Measurements from ENCODE around the gene GHSR. TPM values are rescaled to one million over a fixed set of nuclear protein-coding genes. Genes with fewer than 3 reads are reported as not detected.
"Not testable (repeated sequence)": the region's sequence is repeated elsewhere in the genome, so short reads cannot be mapped to it uniquely, and the experiment has no call there.

The GHSR gene, protein sequence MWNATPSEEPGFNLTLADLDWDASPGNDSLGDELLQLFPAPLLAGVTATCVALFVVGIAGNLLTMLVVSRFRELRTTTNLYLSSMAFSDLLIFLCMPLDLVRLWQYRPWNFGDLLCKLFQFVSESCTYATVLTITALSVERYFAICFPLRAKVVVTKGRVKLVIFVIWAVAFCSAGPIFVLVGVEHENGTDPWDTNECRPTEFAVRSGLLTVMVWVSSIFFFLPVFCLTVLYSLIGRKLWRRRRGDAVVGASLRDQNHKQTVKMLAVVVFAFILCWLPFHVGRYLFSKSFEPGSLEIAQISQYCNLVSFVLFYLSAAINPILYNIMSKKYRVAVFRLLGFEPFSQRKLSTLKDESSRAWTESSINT
- total RNA-seq, result 1 to 10 TPM in 1 of 2 donors, not detected in 1; 3.6 TPM

DNA sequence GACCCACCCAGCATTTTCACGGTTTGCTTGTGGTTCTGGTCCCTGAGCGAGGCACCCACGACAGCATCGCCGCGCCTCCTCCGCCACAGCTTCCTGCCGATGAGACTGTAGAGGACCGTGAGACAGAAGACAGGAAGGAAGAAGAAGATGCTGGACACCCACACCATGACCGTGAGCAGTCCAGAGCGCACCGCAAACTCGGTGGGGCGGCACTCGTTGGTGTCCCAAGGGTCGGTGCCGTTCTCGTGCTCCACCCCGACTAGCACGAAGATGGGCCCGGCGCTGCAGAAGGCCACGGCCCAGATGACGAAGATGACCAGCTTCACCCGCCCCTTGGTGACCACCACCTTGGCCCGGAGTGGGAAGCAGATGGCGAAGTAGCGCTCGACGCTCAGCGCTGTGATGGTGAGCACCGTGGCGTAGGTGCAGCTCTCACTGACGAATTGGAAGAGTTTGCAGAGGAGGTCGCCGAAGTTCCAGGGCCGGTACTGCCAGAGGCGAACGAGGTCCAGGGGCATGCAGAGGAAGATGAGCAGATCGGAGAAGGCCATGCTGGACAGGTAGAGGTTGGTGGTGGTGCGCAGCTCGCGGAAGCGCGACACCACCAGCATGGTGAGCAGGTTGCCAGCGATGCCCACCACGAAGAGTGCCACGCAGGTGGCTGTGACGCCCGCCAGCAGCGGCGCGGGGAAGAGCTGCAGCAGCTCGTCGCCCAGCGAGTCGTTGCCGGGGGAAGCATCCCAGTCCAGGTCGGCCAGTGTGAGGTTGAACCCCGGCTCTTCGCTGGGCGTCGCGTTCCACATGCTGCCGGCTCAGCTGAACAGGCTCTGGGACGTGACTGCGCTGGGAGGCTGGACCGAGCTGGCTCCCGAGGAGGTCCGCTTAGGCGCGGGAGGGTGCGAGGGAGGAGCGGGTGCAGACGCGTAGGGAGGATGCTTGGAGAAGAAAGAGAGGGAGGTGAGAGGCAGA lies at the start of gene GHSR:
Gene GHSR, minus strand, starts transcription at position 846 of the 969 bp plus-strand sequence. Its CDS starts 43 bp downstream, at position 803.
- Histone ChIP-seq H3K27ac (no peak within 1 kb of the TSS), H3K36me3 (replicated peaks in 1 of 2; ENCODE audit: insufficient read depth in 1 of 2, low read depth in 2 of 2) (no peaks in the 10 kb centered on the region), H3K4me1 (peaks cover 24% of the 10 kb centered on the region), H3K27me3 (peaks cover 0 to 24% of the 10 kb centered on the region in 2 donors), H3K4me3 (no peak within 1 kb of the TSS), H3K9me3 (no peaks in the 10 kb centered on the region)
- intact Hi-C loops (cut with DNase I), result no loop called here
- TF ChIP-seq, protein P1, sequence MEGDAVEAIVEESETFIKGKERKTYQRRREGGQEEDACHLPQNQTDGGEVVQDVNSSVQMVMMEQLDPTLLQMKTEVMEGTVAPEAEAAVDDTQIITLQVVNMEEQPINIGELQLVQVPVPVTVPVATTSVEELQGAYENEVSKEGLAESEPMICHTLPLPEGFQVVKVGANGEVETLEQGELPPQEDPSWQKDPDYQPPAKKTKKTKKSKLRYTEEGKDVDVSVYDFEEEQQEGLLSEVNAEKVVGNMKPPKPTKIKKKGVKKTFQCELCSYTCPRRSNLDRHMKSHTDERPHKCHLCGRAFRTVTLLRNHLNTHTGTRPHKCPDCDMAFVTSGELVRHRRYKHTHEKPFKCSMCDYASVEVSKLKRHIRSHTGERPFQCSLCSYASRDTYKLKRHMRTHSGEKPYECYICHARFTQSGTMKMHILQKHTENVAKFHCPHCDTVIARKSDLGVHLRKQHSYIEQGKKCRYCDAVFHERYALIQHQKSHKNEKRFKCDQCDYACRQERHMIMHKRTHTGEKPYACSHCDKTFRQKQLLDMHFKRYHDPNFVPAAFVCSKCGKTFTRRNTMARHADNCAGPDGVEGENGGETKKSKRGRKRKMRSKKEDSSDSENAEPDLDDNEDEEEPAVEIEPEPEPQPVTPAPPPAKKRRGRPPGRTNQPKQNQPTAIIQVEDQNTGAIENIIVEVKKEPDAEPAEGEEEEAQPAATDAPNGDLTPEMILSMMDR (IDR thresholded peaks at IDR 0.05), result no peak
- no peak for TF ChIP-seq POLR2A (IDR thresholded peaks at IDR 0.05)
- ATAC-seq (no peak), DNase-seq (peak in 1 of 4 donors; percentile 12)
- 4 to 11% methylated on average over 34 to 71 of the region's 76 CpGs for WGBS, 2 donors

DNA sequence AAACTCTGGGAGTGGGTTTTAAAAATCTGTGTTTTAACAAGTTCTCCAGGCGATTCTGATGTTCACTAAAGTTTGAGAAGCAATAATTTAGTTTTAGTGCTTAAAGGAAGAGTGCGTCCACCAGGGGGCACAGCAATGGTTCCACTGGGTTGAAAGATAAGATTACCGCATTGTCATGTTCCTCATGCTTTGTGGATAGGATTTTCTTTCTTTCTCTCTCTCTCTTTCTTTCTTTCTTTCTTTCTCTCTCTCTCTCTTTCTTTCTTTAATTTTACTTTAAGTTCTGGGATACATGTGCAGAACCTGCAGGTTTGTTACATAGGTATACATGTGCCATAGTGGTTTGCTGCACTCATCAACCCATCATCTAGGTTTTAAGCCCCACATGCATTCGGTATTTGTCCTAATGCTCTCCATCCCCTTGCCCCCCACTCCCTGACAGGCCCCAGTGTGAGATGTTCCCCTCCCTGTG lies 42.0 kb upstream of the GHSR start:
- H3K36me3 ChIP-seq (replicated peaks in 1 of 2; ENCODE audit: insufficient read depth in 1 of 2, low read depth in 2 of 2); intact Hi-C loops (cut with DNase I); H3K4me1 ChIP-seq; H3K27ac ChIP-seq; H3K27me3 ChIP-seq; H3K9me3 ChIP-seq; H3K4me3 ChIP-seq: not testable (repeated sequence)
- DNase-seq (peak; percentile 72 to 87 (median 83)), ATAC-seq (peak; percentile 75)
- WGBS, 2 donors, result 10 to 15% methylated on average over 4 of the region's 4 CpGs
- TF ChIP-seq, protein P1 (IDR thresholded peaks at IDR 0.05), result peak; percentile 56 to 91 (median 86)

DNA sequence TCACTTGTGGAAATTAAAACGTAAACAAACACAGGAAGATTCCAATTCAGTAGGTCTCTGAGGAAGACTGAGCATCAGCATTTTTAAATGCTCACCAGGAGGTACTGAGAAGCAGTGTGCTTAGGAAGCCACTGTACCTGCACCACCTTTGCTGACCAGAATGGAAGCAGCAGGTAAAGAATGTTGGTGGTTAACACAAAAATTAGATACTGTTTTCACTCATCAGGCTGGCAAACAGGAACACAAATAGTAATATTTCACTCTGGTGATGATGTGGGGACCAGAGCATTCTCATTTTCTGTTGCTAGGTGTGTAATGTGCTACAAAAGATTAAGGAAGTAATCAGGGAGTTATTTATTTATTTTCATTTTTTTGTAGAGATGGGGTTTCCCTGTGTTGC lies 29.9 kb upstream of the GHSR start:
- no peak for ATAC-seq
- H3K36me3 ChIP-seq (replicated peaks in 1 of 2; ENCODE audit: insufficient read depth in 1 of 2, low read depth in 2 of 2), result no peaks in the 10 kb centered on the region
- intact Hi-C loops (cut with DNase I), result no loop called here
- H3K27me3 ChIP-seq, result no peaks in the 10 kb centered on the region
- no peaks in the 10 kb centered on the region for H3K4me1 ChIP-seq
- no peak overlapping the region for H3K4me3 ChIP-seq
- H3K9me3 ChIP-seq, result no peaks in the 10 kb centered on the region
- DNase-seq, result no peak
- no peak overlapping the region for H3K27ac ChIP-seq
- 22 to 24% methylated on average over 1 of the region's 1 CpG for WGBS, 2 donors
- TF ChIP-seq, protein P1 (IDR thresholded peaks at IDR 0.05), result no peak
- no peak for TF ChIP-seq POLR2A (IDR thresholded peaks at IDR 0.05)

DNA sequence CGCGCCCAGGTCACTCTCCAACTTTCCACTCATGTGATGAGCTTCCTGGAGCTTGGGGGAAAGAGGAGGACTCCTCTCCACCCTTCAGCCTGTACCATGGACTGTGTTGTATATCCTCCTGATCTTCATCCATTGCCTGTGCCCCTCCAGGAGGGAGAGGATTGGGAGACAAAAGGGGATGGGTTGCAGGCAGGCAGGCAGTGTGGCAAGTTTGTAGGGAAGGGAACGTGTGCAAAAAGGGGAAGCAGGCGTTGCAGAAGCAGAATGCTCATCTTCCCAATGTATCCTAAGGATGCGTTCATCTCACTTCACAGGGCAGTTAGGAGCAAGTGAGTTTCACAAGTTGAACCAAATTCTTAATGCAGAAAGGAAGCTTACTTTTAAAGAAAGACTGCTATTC lies 28.1 kb upstream of the GHSR start:
- Histone ChIP-seq H3K4me1 (no peaks in the 10 kb centered on the region), H3K9me3 (no peaks in the 10 kb centered on the region), H3K27ac (no peak overlapping the region), H3K4me3 (no peak overlapping the region), H3K27me3 (no peaks in the 10 kb centered on the region), H3K36me3 (replicated peaks in 1 of 2; ENCODE audit: insufficient read depth in 1 of 2, low read depth in 2 of 2) (no peaks in the 10 kb centered on the region)
- no peak for TF ChIP-seq POLR2A (IDR thresholded peaks at IDR 0.05)
- TF ChIP-seq, protein P1 (IDR thresholded peaks at IDR 0.05), result no peak
- ATAC-seq, result no peak
- no peak for DNase-seq
- intact Hi-C loops (cut with DNase I), result no loop called here
- WGBS, 2 donors, result 71 to 89% methylated on average over 4 to 5 of the region's 5 CpGs
